SU-DHL-6 (cell line): ENCODE data around the gene GALNT11.

Experiments used
- H2AFZ ChIP-seq: fragments of 200-600 bp; sonication (generic); 2 replicates; pipeline ENCODE4 v1.6.1; 2014; ENCODE audit warnings: low read depth, mild to moderate bottlenecking, moderate library complexity, mixed read lengths, antibody characterized with exemption, low read length; ENCODE audit not compliant: severe bottlenecking
- H3F3A ChIP-seq: fragments of 200-600 bp; shearing (Covaris generic); 2 replicates; pipeline ENCODE4 v1.6.0; 2016; ENCODE audit warnings: antibody characterized with exemption, mild to moderate bottlenecking; ENCODE audit not compliant: insufficient read depth
- H3K27ac ChIP-seq: fragments of 200-600 bp; sonication (generic); 2 replicates; pipeline ENCODE4 v1.5.1; 2016; ENCODE audit warnings: low read depth, mild to moderate bottlenecking, low read length, moderate library complexity, mixed read lengths
- H3K27me3 ChIP-seq: fragments of 200-600 bp; sonication (generic), shearing (Covaris generic); 2 replicates; pipeline ENCODE4 v1.6.0; 2014; ENCODE audit warnings: mild to moderate bottlenecking, low read length
- H3K36me3 ChIP-seq: fragments of 200-600 bp; sonication (generic); 2 replicates; pipeline ENCODE4 v1.6.1; 2014; ENCODE audit warnings: mild to moderate bottlenecking, low read length, mixed read lengths
- H3K4me2 ChIP-seq: fragments of 300-600, 200-600 bp; shearing (Covaris generic), sonication (generic); 2 replicates; pipeline ENCODE4 v1.6.0; 2014; ENCODE audit warnings: low read length, low read depth, mild to moderate bottlenecking; ENCODE audit not compliant: poor library complexity, severe bottlenecking
- H3K4me3 ChIP-seq: fragments of 200-600 bp; sonication (generic); 2 replicates; pipeline ENCODE4 v1.5.1; 2014; ENCODE audit warnings: antibody characterized with exemption, low read length, mild to moderate bottlenecking, mixed read lengths; ENCODE audit not compliant: insufficient read depth, poor library complexity, severe bottlenecking
- H3K79me2 ChIP-seq: fragments of 200-600 bp; sonication (generic); 2 replicates; pipeline ENCODE4 v1.6.1; 2014; ENCODE audit warnings: mild to moderate bottlenecking, low read length, moderate library complexity; ENCODE audit not compliant: insufficient read depth
- H3K9ac ChIP-seq: fragments of 200-600 bp; sonication (generic); 2 replicates; pipeline ENCODE4 v1.7.0; 2014; ENCODE audit warnings: mild to moderate bottlenecking, low read length
- H3K9me2 ChIP-seq: fragments of 200-600 bp; sonication (generic); replicated peaks from 2 replicates; pipeline ENCODE4 v1.6.1; 2014; ENCODE audit warnings: low read length; ENCODE audit not compliant: insufficient read depth
- H3K9me3 ChIP-seq: fragments of 200-600 bp; sonication (generic); 2 replicates; pipeline ENCODE4 v1.6.1; 2014; ENCODE audit warnings: low read length, mixed read lengths; ENCODE audit not compliant: insufficient read depth
- H4K20me1 ChIP-seq: fragments of 200-600 bp; sonication (generic); 2 replicates; pipeline ENCODE4 v1.6.1; 2014; ENCODE audit warnings: low read depth, mild to moderate bottlenecking, antibody characterized with exemption, low read length, moderate library complexity, mixed read lengths
- CTCF ChIP-seq: fragments of 200-600 bp; sonication (generic); IDR thresholded peaks from one replicate; pipeline ENCODE4 v1.5.1; 2017; ENCODE audit warnings: antibody characterized with exemption, mild to moderate bottlenecking, low read length, moderate library complexity; ENCODE audit not compliant: insufficient read depth, poor library complexity, severe bottlenecking
- EZH2phosphoT487 ChIP-seq: fragments of 200-600 bp; sonication (generic), shearing (Covaris generic); conservative IDR thresholded peaks from 2 replicates; pipeline ENCODE4 v1.6.1; 2018; ENCODE audit warnings: mild to moderate bottlenecking, antibody characterized with exemption, low read length, moderate library complexity, mixed read lengths

The GALNT11 gene

GRCh38 chr7:152086513-152086912, 61.0 kb downstream of the GALNT11 start:
- Histone ChIP-seq H3K27ac (no peak overlapping the region), H3K9ac (no peak overlapping the region)
- TF ChIP-seq EZH2phosphoT487 (no peak), CTCF (no peak)

GRCh38 chr7:152089183-152089582, 63.7 kb downstream of the GALNT11 start:
- Histone ChIP-seq H3K27me3 (no peaks in the 10 kb centered on the region), H3F3A (no peaks in the 10 kb centered on the region), H3K36me3 (no peaks in the 10 kb centered on the region), H3K9ac (no peak overlapping the region), H3K27ac (no peak overlapping the region), H3K79me2 (no peaks in the 10 kb centered on the region), H4K20me1 (no peaks in the 10 kb centered on the region), H3K4me3 (no peak overlapping the region), H3K4me2 (no peak overlapping the region), H2AFZ (no peak overlapping the region), H3K9me3 (no peaks in the 10 kb centered on the region), H3K9me2 (no peaks in the 10 kb centered on the region)
- TF ChIP-seq CTCF (no peak), EZH2phosphoT487 (no peak)

More at GRCh38 chr7:152086513-152086912, 61.0 kb downstream of the GALNT11 start:
- no peaks in the 10 kb centered on the region for H3K27me3 ChIP-seq
- no peaks in the 10 kb centered on the region for H3K36me3 ChIP-seq
- no peaks in the 10 kb centered on the region for H3K9me2 ChIP-seq
- no peaks in the 10 kb centered on the region for H3K9me3 ChIP-seq
- no peak overlapping the region for H2AFZ ChIP-seq
- H3K4me3 ChIP-seq, result no peak overlapping the region
- no peaks in the 10 kb centered on the region for H3K79me2 ChIP-seq
- no peaks in the 10 kb centered on the region for H3F3A ChIP-seq
- no peak overlapping the region for H3K4me2 ChIP-seq
- no peaks in the 10 kb centered on the region for H4K20me1 ChIP-seq

- no peaks in the 10 kb centered on the region for H3K27me3 ChIP-seq
- no peaks in the 10 kb centered on the region for H3K9me2 ChIP-seq
- no peak overlapping the region for H3K4me2 ChIP-seq
- no peaks in the 10 kb centered on the region for H4K20me1 ChIP-seq
- H3K36me3 ChIP-seq, result no peaks in the 10 kb centered on the region
- TF ChIP-seq CTCF (no peak), EZH2phosphoT487 (no peak)
- H3K4me3 ChIP-seq, result no peak overlapping the region
- no peaks in the 10 kb centered on the region for H3K9me3 ChIP-seq
- H3K27ac ChIP-seq, result no peak overlapping the region
- no peak overlapping the region for H2AFZ ChIP-seq
- H3K9ac ChIP-seq, result no peak overlapping the region
- no peaks in the 10 kb centered on the region for H3K79me2 ChIP-seq
- H3F3A ChIP-seq, result no peaks in the 10 kb centered on the region
These were observed 65.3 kb downstream of the GALNT11 start for GRCh38 chr7:152090747-152091146.
